ENCODE data around the gene AACS. TPM values are rescaled to one million over a fixed set of nuclear protein-coding genes. Genes with fewer than 3 reads are reported as not detected.

AACS gene
- total and polyA plus RNA-seq, 2 of the 8 experiments (the other 6 are each of a cell fraction or from before 2014, with no cell fraction given), result 51.9 to 52.4 TPM

DNA sequence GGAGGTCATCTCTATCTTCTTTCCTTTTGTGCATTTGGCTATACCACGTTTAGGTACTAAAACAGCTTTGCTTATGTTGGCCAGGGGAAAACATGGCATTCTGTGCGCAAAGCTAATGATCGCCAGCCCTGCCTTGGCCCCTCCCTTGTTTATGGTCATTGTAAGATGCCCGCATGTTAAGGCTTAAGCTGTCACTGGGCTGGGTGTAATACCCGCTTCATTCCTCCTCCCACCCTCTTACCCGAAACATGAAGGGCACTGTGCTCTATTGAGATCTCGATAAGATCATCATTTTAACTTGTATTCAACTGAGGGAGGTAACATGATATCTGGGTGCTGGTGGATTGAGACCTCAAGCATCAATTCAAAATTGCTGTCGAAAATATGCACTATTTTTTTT, 37.1 kb upstream of the AACS start:
- no peak overlapping the region for H4K91ac ChIP-seq (replicated peaks; ENCODE audit: insufficient read length, low read length)
- H2BK120ac ChIP-seq (replicated peaks; ENCODE audit: low read depth, low read length), result no peak overlapping the region
- WGBS, 2 experiments (ENCODE audit: extremely low coverage in 1 of 2, insufficient coverage in 1 of 2, insufficient read length in 1 of 2, insufficient replicate concordance in 2 of 2, low coverage in 1 of 2, low lambda C conversion rate in 2 of 2, missing lambda C conversion rate in 1 of 2), result 87% methylated on average over 8 of the region's 8 CpGs; no CpG with 5 or more reads in 1 of the 2 experiments
- H2AK5ac ChIP-seq (ENCODE audit: low read depth, low read length), result no peak overlapping the region
- no peak for TF ChIP-seq GTF2F1 (IDR thresholded peaks at IDR 0.05; ENCODE audit: borderline replicate concordance, low read depth, low read length)
- no peak for TF ChIP-seq SP1 (IDR thresholded peaks at IDR 0.05; ENCODE audit: low read depth, low read length)
- H2BK12ac ChIP-seq (ENCODE audit: low read depth, low read length), result no peak overlapping the region
- no peaks in the 10 kb centered on the region for H3K79me1 ChIP-seq (ENCODE audit: low read depth, low read length)
- H4K20me1 ChIP-seq (replicated peaks in 1 of 2; ENCODE audit: control insufficient read depth in 1 of 2, insufficient read depth in 2 of 2, low read length in 2 of 2), result peaks cover 0 to 2% of the 10 kb centered on the region in 2 experiments
- H3K56ac ChIP-seq (replicated peaks; ENCODE audit: insufficient read length, low read depth, low read length), result no peak overlapping the region
- H4K5ac ChIP-seq (ENCODE audit: insufficient read length, low read depth, low read length), result no peak overlapping the region
- FAIRE-seq (no peak), DNase-seq (ENCODE audit: low read depth in 1 of 2, low spot score in 2 of 2) (no peak)
- no peak overlapping the region for H3K27ac ChIP-seq (ENCODE audit: low read depth, low read length)
- no peaks in the 10 kb centered on the region for H3K23me2 ChIP-seq (ENCODE audit: low read depth, low read length)
- no peaks in the 10 kb centered on the region for H3K27me3 ChIP-seq (replicated peaks in 1 of 4; ENCODE audit: control insufficient read depth in 3 of 4, extremely low read depth in 1 of 4, insufficient read depth in 3 of 4, low read length in 3 of 4)
- no peak overlapping the region for H4K8ac ChIP-seq (ENCODE audit: extremely low read depth, insufficient read depth, low read length)
- H3K23ac ChIP-seq (ENCODE audit: insufficient read length), result no peak overlapping the region
- H3K4me1 ChIP-seq (replicated peaks in 1 of 4; ENCODE audit: control insufficient read depth in 3 of 4, insufficient read depth in 4 of 4, low read length in 3 of 4), result no peaks in the 10 kb centered on the region; a peak in 1 of 7 replicates
- CTCF ChIA-PET (ENCODE audit: partially characterized antibody), result interaction anchor here (0.8 kb wide), 1 partner anchor 117 kb away, joined by 3 read pairs; no protein-coding TSS in a partner anchor
- no peak overlapping the region for H3K14ac ChIP-seq (ENCODE audit: insufficient read length)
- no peak overlapping the region for H3K4me3 ChIP-seq (ENCODE audit: extremely low read depth in 1 of 4, insufficient read depth in 2 of 4, low read depth in 3 of 4, low read length in 4 of 4)
- no peak overlapping the region for H2BK15ac ChIP-seq (ENCODE audit: low read length)
- H2BK20ac ChIP-seq (ENCODE audit: low read length), result no peak overlapping the region
- H3K79me2 ChIP-seq (ENCODE audit: control insufficient read depth in 1 of 2, insufficient read depth in 2 of 2, low read length in 2 of 2), result no peaks in the 10 kb centered on the region
- H3K4me2 ChIP-seq (ENCODE audit: insufficient read depth in 1 of 2, low read depth in 2 of 2, low read length in 2 of 2), result no peak overlapping the region
- peak overlapping the region; percentile 53 for H3K4ac ChIP-seq (replicated peaks; ENCODE audit: insufficient read length, low read depth, low read length)
- POLR2A ChIA-PET (ENCODE audit: partially characterized antibody), result interaction anchor here (0.6 kb wide), 1 partner anchor 47 kb away, joined by 3 read pairs; no protein-coding TSS in a partner anchor
- H3K36me3 ChIP-seq (ENCODE audit: control insufficient read depth in 2 of 4, insufficient read depth in 4 of 4, low read length in 3 of 4), result peaks cover 0 to 12% (median 3%) of the 10 kb centered on the region in 4 experiments; a peak in 4 of 8 replicates
- no peak overlapping the region for H3K9ac ChIP-seq (replicated peaks in 1 of 4; ENCODE audit: extremely low read depth in 1 of 4, low read depth in 3 of 4, low read length in 3 of 4)
- no peak overlapping the region for H3K18ac ChIP-seq (ENCODE audit: extremely low read depth, low read length)
- no peak overlapping the region for H2BK5ac ChIP-seq (ENCODE audit: low read depth, low read length)
- no peak overlapping the region for H2AFZ ChIP-seq (ENCODE audit: low read length)
- no peaks in the 10 kb centered on the region for H3K9me3 ChIP-seq (ENCODE audit: insufficient read depth in 2 of 2, low read depth in 1 of 2, low read length in 1 of 2)

Data from H1 (cell line).